ENCODE measurements around the gene ARHGAP15.
"Not testable (repeated sequence)": the region's sequence is repeated elsewhere in the genome, so short reads cannot be mapped to it uniquely, and the experiment has no call there.

GRCh38 chr2:143089520-143089919 is 39.7 kb upstream of the ARHGAP15 start:
- not testable (repeated sequence) for TF ChIP-seq ZNF274 (IDR thresholded peaks at IDR 0.05; ENCODE audit: low read depth, low read length); SUZ12 (IDR thresholded peaks at IDR 0.05; ENCODE audit: extremely low read depth, insufficient read depth, insufficient read length); YY1 (IDR thresholded peaks at IDR 0.05; ENCODE audit: insufficient read depth, insufficient read length)

Data from NT2/D1 (cell line).